Mammary epithelial cell (primary cell): Measurements from ENCODE around the gene GRM8.

Experiments
- CTCF ChIP-seq, 2 donors: IDR thresholded peaks in 1 of 2; conservative IDR thresholded peaks in 1 of 2; 2 replicates each; pipeline ENCODE4 v1.5.1; 2011 to 2012; ENCODE audit warnings: inconsistent platforms in 2 of 2, low read length in 2 of 2, mild to moderate bottlenecking in 2 of 2, control low read depth in 1 of 2, low read depth in 1 of 2; ENCODE audit not compliant: insufficient read depth in 1 of 2; ENCODE audit errors: extremely low read depth in 1 of 2
- EZH2 ChIP-seq: IDR thresholded peaks from 2 replicates; pipeline ENCODE4 v1.6.1; 2012; ENCODE audit warnings: low read length, inconsistent platforms, borderline replicate concordance

GRCh38 chr7:126578338-126578737 is 674.4 kb downstream of the GRM8 start:
- TF ChIP-seq CTCF (conservative IDR thresholded peaks at IDR 0.05 in 1 of 2, IDR thresholded peaks at IDR 0.05 in 1 of 2; ENCODE audit: extremely low read depth in 1 of 2, insufficient read depth in 1 of 2, low read depth in 1 of 2, low read length in 2 of 2) (no peak), EZH2 (no peak)
